NT2/D1 (cell line): ENCODE results near the gene LPIN2.

Source experiments
- YY1 ChIP-seq: IDR thresholded peaks from 2 replicates; pipeline ENCODE4 v1.6.1; 2011; ENCODE audit not compliant: insufficient read length, insufficient read depth
- ZNF274 ChIP-seq: IDR thresholded peaks from 2 replicates; pipeline ENCODE4 v1.6.1; 2011; ENCODE audit warnings: mild to moderate bottlenecking, low read depth, low read length

DNA sequence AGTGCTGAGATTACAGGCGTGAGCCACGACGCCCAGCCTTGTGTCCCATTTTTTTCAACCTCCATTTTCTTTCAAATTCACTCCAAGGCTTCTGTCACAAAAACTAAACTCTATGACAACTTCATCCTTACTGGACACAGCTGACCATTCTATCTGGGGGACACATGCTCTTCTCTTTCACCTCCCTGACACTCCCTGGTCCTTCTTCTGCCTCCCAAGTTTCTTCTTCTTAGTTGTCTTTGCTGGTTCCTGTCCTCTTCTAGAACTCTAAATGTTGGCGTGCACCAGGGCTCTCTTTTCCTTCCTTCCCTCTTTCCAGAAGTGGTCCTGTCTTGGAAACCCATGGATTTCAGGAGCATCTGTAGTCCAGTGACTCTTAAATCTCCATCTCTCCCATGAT, 40.1 kb upstream of the LPIN2 start:
- no peak for TF ChIP-seq ZNF274
- no peak for TF ChIP-seq YY1
